Epidermal melanocyte (primary cell): Measurements from ENCODE around the gene HS3ST3B1.
A peak's percentile ranks its signal among the peaks of the same experiment; 100 is the strongest.

Experiments used
- DNase-seq: peaks from one replicate; pipeline ENCODE4 v3.0.0; 2011; ENCODE audit warnings: low spot score; ENCODE audit not compliant: insufficient read length

Gene HS3ST3B1

DNA sequence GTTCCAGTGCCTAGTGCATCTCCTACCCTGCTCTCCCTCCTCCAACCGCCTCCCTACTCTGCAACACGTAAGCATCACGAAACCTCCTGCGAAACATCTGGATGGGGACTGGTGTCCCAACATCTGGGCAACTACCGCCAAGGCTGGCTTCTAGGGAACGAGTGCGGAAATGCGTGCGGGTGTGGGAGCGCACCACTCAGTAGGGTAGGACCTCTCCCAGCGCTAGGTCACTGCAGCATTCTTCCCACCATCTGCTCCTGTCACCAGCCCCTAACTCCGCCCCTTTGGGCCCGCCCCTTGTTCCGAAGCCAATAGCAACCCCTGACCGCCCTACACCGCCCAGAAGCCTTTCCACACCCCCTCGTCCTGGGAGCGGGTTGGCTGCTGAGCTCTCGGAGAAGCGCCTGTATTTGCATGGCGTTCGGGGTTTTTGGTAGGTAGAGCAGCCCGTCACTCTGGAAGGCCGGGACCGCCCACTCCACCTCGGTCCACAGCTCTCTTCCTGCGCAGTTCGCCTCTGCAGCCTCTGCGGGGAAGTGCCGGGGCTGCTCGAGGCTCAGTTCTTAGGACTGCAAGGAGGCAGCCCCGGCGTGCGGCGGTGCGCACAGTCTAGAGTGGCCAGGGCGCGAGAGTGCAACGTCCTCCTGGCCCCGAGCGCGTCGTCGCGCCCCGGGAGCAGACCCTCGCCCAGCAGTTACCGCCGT lies at the start of gene HS3ST3B1:
HS3ST3B1 (plus strand) TSS at position 507 of the 704 bp plus-strand sequence. CDS start 438 bp downstream, outside the sequence.
- peak; percentile 88 for DNase-seq

DNA sequence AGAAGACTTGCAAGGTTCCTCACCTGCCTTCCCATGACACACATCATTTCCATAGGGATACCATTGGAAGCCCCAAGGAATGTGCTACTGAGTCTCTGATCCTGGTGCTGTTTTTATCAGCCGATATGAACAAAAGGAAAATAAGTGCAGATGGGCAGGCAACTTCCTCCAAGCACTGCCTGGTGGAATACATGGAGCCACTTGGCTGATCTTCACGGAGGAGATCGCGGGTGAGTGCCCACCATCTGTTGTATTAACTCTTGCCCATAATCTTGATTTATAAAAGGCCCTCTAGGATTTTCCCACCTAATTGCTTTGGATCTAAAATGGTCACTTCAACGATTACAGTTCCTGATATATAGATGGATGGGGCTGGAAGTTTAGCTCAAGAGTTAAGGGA lies 39.5 kb upstream of the HS3ST3B1 start:
- DNase-seq = no peak

DNA sequence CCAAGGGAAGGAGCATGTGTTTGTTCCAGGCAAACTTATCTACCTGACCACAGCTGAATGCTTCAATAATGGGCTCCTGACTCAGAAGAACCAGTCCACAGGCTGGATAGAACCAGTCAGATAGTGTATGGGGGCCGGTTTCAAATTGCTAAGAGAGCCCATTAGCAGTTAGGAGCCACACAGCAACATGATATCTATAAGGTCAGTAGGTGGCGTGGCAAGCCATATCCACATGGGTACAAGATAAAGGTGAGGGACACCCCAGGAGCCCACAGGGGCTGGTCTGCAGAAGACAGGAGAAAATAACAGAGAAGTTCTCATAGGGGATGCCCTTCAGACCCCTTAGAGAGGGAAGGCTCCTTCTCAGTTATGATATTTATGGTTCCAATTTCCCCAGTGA lies 32.6 kb upstream of the HS3ST3B1 start:
- no peak for DNase-seq

DNA sequence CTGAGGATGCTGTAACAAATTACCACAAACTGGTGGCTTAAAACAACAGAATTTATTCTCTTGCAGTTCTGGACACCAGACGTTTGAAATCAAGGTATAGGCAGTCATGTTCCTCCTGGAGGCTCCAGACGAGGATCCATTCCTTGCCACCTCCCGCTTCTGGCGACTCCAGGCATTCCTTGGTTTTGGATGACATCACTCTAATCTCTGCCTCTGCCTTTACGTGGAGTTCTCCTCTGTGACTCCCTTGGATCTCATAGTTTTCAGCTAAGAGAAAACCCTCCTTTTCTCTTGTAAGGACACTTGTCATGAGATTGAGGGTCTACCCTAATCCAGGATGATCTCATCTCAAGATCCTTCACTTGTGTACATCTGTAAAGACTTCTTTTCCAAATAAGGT lies 31.4 kb upstream of the HS3ST3B1 start:
- no peak for DNase-seq

DNA sequence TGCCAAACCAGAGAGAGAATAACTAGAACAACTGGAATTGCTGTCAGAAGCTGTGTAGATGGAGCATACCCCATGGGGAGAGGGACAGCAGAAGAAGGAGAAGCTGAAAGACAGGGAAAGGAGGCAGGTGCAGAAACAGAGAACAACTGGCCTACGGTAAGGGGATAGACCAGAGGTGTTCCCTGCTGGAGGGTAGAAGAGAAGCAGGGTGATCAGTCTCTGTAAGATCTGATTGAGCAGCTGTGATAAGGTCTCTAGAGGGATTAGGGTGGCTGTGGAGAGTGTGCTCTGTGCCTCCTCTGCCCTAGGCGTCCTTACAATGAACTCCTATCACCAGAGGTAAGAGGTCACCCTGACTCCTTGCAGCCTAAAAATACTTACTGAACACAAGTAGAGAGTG lies 30.4 kb upstream of the HS3ST3B1 start:
- DNase-seq = no peak

DNA sequence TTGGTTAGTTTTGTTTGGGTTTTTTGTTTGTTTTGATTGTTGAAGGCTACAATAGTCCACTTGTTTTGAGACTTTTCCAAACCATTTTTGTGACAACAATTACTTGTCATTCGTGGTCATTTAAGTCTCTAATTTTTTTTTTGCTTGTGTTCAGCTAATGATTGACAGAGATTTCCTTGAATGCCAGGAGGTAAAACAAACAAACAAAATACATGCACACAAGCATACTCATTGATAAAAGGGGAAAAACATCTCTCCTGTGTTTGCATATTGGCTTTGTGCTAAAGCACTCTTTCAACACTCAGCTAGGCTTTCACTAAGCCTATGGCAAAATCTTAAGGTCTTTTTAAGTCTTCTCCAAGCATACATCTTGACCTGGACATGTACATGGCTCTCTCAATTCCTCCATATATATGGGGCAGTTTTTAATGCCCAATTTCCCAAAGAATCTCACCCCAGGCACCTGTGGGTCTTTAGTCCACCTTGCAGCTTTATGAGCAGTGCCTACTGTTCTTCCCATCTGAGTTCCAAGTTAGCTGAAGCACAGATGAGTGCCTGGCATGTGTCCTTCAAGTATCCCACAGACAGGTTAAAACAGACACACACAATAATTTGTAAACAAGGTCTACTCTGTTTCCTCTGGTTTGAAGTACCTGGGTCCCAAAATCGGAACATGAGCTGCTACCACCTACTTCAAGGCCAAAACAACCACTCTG lies 24.2 kb upstream of the HS3ST3B1 start:
- DNase-seq = no peak

DNA sequence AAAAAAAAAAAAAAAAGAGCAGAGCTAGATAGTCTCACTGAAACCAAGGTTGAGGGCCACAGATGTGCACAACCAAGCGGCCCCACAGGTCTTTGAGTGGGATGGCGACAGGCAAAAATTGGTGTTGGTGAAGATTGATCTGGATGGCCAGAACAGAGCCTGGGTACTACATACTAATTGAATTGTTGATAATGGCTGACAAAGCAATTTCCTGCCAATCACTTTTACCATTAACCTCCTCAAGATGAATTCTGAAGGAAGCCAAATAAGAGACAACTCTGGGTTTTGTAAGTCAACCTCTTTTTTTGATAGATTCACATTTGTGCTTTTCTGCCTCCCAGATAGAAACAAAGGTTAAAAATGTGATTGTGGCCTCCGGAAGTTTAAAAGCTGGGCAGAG lies 19.4 kb upstream of the HS3ST3B1 start:
- no peak for DNase-seq

DNA sequence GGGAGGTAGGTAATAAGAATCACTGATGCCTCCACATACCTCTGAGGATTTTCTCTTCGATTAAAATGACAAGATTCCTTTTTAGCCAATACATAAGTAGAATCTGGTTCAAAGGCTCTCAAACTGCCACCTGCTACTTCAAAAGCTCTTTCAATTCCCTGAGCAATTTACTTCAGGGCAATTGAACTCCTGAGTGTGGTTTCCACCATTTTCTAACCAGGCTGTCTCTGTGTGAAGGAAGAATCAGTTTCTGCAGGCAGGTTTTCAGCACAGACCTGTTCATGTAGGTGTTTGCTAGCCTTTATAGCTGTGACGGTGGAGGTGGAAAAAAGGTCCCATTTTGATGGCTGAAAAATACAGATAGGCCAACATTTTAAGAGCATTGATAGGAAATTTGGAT lies 18.2 kb upstream of the HS3ST3B1 start:
- no peak for DNase-seq

DNA sequence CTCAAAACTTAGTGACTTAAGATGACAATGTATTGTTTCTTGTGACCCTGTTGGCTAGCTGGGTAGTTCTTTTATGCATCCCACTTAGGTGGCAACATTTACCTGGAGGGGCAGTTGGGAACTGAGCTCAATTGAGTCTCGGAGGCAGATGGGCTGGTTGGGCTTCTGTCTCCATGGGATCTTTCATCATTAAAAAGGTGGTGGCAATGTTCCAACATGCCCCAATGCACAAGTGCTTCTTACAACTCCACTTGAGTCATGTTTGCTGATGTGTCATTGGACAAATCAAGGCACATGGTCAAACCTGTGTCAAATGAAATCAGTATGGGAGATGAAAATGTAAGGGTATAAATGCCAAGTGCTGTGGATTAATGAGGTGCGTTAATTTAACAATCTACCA lies 11.7 kb upstream of the HS3ST3B1 start:
- DNase-seq = no peak

DNA sequence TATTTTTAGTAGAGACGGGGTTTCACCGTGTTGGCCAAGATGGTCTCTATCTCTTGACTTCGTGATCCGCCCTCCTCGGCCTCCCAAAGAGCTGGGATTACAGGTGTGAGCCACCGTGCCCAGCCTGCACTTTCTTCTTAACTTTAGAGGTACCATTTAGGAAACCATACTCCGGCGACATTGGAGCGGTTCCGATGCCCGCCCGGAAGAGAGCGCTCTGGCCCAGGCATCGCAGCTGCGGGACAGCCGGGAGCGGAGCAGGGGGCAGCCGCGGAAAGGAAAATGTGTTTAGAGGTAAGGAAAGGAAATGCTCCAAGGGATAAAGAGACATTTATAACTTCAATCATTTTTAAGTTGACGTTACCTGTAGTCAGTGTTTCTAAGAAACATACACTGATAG lies 6.0 kb upstream of the HS3ST3B1 start:
- DNase-seq = no peak

DNA sequence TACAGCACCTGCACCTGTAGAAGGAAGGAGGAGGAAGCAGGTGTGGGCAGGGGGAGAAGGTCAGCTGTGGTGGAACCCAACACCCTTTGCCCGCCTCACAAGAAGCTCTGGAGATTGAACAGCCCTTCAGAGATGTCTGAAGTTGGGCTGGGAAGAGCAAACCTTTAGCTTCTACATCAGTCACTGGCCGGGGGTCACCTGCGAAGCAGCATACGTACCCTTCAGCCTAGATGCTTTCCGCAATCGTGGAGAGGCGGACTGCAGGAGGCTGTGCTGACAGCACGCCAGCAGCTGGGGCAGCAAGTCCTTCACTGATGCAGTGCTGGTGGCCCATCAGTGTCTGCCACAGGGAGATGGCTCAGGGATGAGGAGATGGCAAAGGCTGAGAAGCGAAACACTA lies 5.2 kb upstream of the HS3ST3B1 start:
- no peak for DNase-seq

DNA sequence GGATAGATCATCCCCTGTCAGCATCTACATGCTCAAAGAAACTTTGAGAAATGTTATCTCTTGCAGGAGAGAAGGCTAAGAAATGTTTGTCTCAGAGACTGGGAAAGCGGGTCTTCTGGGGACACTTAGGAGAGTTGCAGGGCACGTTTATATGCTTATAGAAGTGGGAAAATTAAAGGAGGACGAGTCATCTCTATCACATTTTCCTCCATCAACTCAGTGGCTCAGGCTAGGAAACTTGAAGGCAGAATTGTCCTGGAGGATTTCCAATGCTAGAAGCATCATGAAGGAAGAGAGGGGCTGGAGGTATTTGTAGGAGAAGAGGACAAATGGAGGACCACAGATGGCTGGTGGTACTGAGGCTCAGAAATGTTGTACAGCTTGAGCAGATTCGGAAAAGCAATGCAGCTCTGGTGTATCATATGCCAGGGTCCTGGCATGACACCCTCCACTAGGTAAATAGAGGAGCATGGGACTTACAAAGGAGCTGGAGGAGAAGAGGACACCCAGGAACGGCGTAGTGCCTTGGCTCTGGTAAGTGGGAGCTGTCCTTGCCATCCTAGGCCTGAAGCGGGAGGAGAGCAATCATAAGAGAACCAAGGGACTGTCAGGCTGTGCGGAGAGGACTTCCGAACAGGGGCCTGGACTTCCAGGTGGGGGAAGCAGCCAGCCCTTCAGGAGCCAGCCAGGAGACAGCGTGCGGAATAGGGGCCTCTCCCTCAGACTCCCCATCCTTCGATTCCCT lies 4.5 kb upstream of the HS3ST3B1 start:
- no peak for DNase-seq

DNA sequence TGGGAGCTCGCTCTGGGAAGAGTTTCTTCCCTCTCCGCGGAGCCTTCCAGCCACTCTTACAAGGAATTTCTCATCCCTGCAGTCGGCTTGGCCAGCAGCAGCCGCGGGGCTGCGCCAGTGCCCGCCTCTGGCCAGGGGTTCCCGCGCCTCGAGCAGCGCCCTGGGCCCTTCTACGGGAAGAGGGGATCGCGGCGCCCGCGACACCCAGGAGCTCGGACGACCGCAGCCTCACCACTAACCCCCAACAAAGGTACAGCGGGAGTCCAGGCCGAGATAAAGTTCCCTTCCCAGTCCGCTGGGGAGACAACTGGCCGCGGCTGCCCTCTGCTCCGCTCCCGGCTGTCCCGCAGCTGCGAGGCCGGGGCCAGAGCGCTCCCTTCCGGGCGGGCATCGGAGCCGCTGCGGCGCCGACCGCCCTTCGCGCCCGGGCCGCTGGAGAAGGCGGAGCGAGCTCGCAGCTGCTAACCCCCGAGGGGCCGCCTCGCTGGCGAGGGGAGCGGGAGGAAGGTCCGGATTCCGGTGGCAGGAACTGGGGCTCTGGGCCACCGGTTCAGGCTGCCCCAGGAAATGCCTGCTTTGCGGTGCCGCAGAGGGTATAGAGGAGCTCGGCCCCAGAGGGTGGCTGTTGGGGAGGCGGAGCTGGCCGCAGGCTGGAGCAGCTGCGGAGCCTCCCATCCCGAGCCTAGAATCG lies 3.6 kb upstream of the HS3ST3B1 start:
- DNase-seq = no peak

DNA sequence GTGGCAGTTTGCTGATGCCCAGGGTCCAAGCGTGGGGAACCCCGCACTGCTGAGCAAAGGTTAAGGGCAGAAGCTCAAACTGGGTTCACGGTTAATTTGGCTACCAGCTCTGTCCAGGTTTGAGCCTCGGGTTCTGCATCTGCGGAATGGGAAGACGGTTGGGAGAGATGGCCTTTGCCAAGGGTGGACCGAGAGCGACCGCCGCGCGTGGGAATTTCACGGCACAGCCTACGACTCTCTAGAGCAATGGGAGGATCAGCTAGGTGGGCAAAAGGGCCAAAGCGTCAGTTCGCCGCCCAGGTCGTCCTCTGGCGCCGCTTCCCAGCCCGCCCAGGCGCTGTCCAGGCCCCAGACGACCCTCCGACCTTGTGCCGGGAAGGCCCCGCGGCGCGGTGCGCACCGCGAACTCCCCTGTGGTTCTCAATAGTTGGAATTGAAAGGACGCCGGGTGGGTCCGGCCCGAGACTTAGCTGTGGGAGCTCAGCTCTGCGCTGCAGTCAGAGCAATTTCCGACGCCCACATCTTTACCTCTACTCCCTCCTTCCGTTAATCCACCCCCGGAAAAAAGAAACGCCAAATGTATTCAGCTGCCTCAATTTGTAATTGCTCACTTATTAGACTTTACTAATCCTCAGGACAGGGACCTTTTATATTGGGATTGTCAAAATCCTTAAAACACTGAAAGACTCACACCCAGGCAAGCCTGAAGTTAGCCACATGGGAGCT lies 2.5 kb upstream of the HS3ST3B1 start:
- DNase-seq = no peak

DNA sequence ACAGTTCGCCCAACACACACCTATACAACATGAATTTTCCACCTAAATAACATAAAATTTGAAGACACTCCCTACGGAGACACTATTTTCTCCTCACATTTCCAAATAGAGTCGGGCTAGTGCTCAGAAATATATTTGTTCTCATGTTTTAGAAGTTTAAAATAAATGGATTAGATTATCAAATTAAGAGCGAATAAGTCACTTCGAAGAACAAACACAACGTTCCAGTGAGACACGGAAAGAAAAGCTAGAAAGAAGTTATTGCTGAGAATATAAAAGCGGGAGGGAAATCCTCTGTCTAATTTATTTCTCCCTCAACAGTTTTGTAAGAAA lies 2.0 kb upstream of the HS3ST3B1 start:
- DNase-seq = no peak

DNA sequence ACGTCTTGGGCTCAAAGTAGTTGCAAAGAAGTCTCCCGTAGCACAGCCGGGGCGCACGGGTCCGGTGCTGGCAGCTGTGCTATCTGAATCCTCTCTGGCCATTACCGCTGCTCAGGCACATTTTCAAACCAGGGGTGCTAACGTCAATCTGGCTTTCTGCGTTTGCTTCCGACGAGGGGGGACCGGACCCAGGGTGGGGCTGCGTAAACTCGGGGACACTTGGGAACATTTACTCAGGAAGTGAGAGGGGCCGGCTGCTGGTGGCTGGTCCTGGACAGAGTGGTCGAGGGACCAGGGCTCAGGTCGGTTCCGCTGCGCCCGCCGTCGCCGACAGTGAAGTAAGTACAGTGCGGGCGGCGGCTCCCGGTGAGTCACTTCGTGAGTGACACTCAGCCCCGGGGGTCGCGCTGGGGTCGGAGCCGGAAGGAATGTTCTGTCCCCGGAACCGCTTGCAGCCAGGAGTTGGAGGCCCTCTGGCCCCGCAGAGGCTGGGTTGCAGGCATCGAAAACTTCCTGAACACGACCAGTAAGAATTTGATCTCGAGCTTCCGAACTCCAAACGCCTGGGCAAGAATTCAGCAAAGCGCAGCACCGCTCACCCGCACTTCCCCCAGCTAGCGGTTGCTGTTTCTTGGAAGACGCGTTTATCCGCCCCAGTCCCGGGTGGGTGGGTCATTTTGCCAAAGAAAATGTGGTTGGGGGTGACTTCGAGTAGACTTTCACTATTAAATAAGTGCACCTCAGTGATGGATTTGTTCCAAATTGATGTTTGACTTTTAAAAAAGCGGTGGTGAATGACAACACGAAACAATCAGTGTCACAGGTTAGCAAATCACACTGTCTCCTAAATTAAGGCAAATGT lies 1.4 kb upstream of the HS3ST3B1 start:
- DNase-seq = no peak

DNA sequence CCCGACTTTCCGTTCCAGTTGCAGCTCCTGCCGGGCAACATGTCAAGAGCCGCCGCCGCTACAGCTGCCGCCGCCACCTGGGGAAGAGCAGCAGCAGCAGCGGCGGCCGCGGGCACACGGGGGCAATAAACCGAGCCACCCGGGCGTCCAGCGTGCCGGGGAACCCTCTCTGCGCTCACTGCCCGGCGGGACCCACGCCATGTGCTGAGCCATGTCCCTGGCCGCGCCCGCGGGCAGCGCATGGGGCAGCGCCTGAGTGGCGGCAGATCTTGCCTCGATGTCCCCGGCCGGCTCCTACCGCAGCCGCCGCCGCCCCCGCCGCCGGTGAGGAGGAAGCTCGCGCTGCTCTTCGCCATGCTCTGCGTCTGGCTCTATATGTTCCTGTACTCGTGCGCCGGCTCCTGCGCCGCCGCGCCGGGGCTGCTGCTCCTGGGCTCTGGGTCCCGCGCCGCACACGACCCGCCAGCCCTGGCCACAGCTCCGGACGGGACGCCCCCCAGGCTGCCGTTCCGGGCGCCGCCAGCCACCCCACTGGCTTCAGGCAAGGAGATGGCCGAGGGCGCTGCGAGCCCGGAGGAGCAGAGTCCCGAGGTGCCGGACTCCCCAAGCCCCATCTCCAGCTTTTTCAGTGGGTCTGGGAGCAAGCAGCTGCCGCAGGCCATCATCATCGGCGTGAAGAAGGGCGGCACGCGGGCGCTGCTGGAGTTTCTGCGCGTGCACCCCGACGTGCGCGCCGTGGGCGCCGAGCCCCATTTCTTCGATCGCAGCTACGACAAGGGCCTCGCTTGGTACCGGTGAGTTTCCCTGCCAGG lies 604 bp downstream of the HS3ST3B1 start:
- DNase-seq = no peak

DNA sequence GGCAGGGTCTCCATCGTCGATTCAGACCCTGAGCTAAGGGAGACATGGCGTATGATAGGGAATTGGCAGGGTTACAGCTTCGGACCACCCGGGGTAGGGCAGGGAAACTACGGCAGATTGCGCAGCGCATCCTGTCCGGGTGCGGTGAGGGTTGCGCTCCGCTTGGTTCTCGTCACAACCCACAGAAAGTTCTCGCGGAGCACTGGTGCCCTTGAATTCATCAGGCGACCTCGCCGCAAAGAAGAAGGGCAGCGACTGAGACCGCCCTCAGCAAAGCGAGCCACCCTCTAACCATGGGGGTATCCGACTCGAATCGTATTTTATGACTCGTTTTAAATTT lies 1.2 kb downstream of the HS3ST3B1 start:
- DNase-seq = no peak

DNA sequence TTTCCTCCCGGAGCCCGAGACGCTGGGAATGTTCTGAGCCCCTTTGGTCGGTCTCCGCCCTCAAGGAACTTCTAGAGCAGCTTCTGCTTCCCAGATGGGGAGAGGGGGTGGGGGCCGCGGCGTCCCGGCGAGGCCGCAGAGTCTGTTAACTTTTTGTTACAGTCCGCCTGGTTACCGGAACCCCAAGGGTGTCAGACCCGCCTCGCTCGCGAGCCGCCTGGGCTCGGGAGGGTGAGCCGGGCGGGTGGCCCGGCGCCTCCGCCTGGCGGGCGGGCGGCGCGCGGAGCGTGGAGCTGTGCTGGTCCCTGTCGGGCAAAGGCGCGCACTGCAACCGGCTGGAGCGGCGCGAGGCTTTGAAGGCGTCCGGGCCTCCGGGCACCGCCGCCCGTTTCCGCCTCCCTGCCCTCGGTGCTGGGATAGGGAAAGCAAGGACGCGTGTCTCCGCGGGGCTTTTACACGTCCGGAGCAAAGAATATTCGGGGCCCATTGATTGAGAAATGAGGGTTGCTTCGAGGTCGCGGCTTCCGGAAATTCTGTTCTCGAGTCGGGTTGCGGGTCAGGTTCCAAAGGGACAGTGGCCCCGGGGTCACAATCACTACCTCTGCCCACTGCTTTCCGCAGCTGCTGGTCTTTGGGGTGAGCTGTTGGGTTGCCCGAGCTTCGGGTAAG lies 1.7 kb downstream of the HS3ST3B1 start:
- peak; percentile 76 for DNase-seq
